Left ventricle myocardium inferior (tissue), 1 donor: Measurements from ENCODE around the gene LRRC74A. TPM values are rescaled to one million over a fixed set of nuclear protein-coding genes. Genes with fewer than 3 reads are reported as not detected.
A peak's percentile ranks its signal among the peaks of the same experiment; 100 is the strongest.

Experiments used
- DNase-seq: peaks from one replicate; pipeline ENCODE4 v3.0.0-alpha.2; 2020
- H3K27ac ChIP-seq: fragments of 200-600 bp; replicated peaks from 2 replicates; pipeline ENCODE4 v1.8.0; 2021
- H3K27me3 ChIP-seq: fragments of 200-600 bp; 2 replicates; pipeline ENCODE4 v1.8.0; 2021; ENCODE audit warnings: low read depth
- H3K36me3 ChIP-seq: fragments of 200-600 bp; 2 replicates; pipeline ENCODE4 v1.8.0; 2021
- H3K4me1 ChIP-seq: fragments of 200-600 bp; 2 replicates; pipeline ENCODE4 v1.8.0; 2021
- H3K4me3 ChIP-seq: fragments of 200-600 bp; 2 replicates; pipeline ENCODE4 v1.8.0; 2021; ENCODE audit warnings: mild to moderate bottlenecking, moderate library complexity
- H3K9me3 ChIP-seq: fragments of 200-600 bp; replicated peaks from 2 replicates; pipeline ENCODE4 v1.8.0; 2021
- CTCF ChIP-seq: fragments of 200-600 bp; IDR thresholded peaks from 2 replicates; pipeline ENCODE4 v1.8.0; 2021; ENCODE audit warnings: antibody characterized with exemption, mild to moderate bottlenecking, borderline replicate concordance
- intact Hi-C: fragments of 100-400 bp; cut with micrococcal nuclease; formaldehyde crosslinking; loops from one replicate; pipeline ENCODE4 v1.11.0; 2022
- total RNA-seq: library from RNA; stranded (reverse); fragmentation: NEBNext Ultra II Directional; extraction: Animal tissue kit (Norgen Biotek cat#: 25700); gene quantifications from one replicate; pipeline ENCODE4 v1.2.1, GENCODE V29; 2021
- donor health status: DM: no; HTN: yes; CAD: no; lungs with severe emphysema.

The LRRC74A gene
- total RNA-seq, 1 donor from 2014 or later = not detected

GRCh38 chr14:76782885-76783566, 43.2 kb upstream of the LRRC74A start:
- Histone ChIP-seq H3K27me3 (no peaks in the 10 kb centered on the region), H3K9me3 (no peaks in the 10 kb centered on the region), H3K27ac (peak overlapping the region; percentile 70), H3K4me1 (peaks cover 66% of the 10 kb centered on the region), H3K4me3 (no peak overlapping the region), H3K36me3 (peaks cover 48% of the 10 kb centered on the region)
- intact Hi-C loops = loop anchor here (5.0 kb wide), 1 partner anchor 71 kb away; no protein-coding TSS in a partner anchor
- no peak for DNase-seq
- TF ChIP-seq CTCF = no peak

- DNase-seq = no peak
- H3K27me3 ChIP-seq = no peaks in the 10 kb centered on the region
- H3K36me3 ChIP-seq = peaks cover 53% of the 10 kb centered on the region
- H3K4me1 ChIP-seq = peaks cover 64% of the 10 kb centered on the region
- intact Hi-C loops = loop anchor here (5.0 kb wide), 1 partner anchor 72 kb away; no protein-coding TSS in a partner anchor
- peak overlapping the region; percentile 70 for H3K27ac ChIP-seq
- no peak overlapping the region for H3K4me3 ChIP-seq
- TF ChIP-seq CTCF = no peak
- no peaks in the 10 kb centered on the region for H3K9me3 ChIP-seq
Measured at GRCh38 chr14:76784266-76784874, 41.8 kb upstream of the LRRC74A start.

- intact Hi-C loops = loop anchor here (5.0 kb wide), 1 partner anchor 73 kb away; no protein-coding TSS in a partner anchor
- peak; percentile 84 for DNase-seq
- peaks cover 62% of the 10 kb centered on the region for H3K4me1 ChIP-seq
- H3K27me3 ChIP-seq = no peaks in the 10 kb centered on the region
- peak; percentile 95 for TF ChIP-seq CTCF
- peaks cover 53% of the 10 kb centered on the region for H3K36me3 ChIP-seq
- no peak overlapping the region for H3K4me3 ChIP-seq
- H3K27ac ChIP-seq = peak overlapping the region; percentile 70
- H3K9me3 ChIP-seq = no peaks in the 10 kb centered on the region
Measured at GRCh38 chr14:76784881-76785280, 41.3 kb upstream of the LRRC74A start.

- Histone ChIP-seq H3K9me3 (peaks cover 4% of the 10 kb centered on the region), H3K36me3 (peaks cover 70% of the 10 kb centered on the region), H3K27ac (no peak overlapping the region), H3K4me3 (no peak overlapping the region), H3K27me3 (no peaks in the 10 kb centered on the region), H3K4me1 (peaks cover 45% of the 10 kb centered on the region)
- DNase-seq = no peak
- intact Hi-C loops = no loop called here
- no peak for TF ChIP-seq CTCF
Measured at GRCh38 chr14:76786601-76787000, 39.6 kb upstream of the LRRC74A start.

- H3K36me3 ChIP-seq = peaks cover 90% of the 10 kb centered on the region
- H3K27ac ChIP-seq = no peak overlapping the region
- no peak for DNase-seq
- no peak for TF ChIP-seq CTCF
- intact Hi-C loops = no loop called here
- no peaks in the 10 kb centered on the region for H3K27me3 ChIP-seq
- peaks cover 11% of the 10 kb centered on the region for H3K9me3 ChIP-seq
- H3K4me1 ChIP-seq = no peaks in the 10 kb centered on the region
- H3K4me3 ChIP-seq = no peak overlapping the region
Measured at GRCh38 chr14:76792422-76792821, 33.8 kb upstream of the LRRC74A start.
